ENCODE data around the gene ETFRF1. TPM values are rescaled to one million over a fixed set of nuclear protein-coding genes. Genes with fewer than 3 reads are reported as not detected.

ETFRF1 gene
- total and polyA plus RNA-seq, 2 of the 8 experiments (the other 6 are each of a cell fraction or from before 2014, with no cell fraction given), result 4.3 to 7.7 TPM

- TF ChIP-seq CHD7 (IDR thresholded peaks at IDR 0.05; ENCODE audit: insufficient replicate concordance, low read length) (no peak), TEAD4 (IDR thresholded peaks at IDR 0.05; ENCODE audit: low read depth, low read length) (no peak), FOSL1 (IDR thresholded peaks at IDR 0.05; ENCODE audit: insufficient read depth, low read depth, low read length) (no peak), JUND (IDR thresholded peaks at IDR 0.05; ENCODE audit: low read length) (no peak), TAF7 (optimal IDR thresholded peaks at IDR 0.05; ENCODE audit: borderline replicate concordance, low read depth, low read length) (no peak)
These were observed 12.4 kb downstream of the ETFRF1 start (continued) for GRCh38 chr12:25207411-25207810.

Measured in H1 (cell line).